HG02759 (cell line): Measurements from ENCODE around the gene DEGS2.
"Not testable (repeated sequence)": the region's sequence is repeated elsewhere in the genome, so short reads cannot be mapped to it uniquely, and the experiment has no call there.

Experiments
- ATAC-seq: cut with Tn5 transposase; IDR thresholded peaks from one replicate; pipeline ENCODE4 v1.9.1; 2021; ENCODE audit warnings: mild to moderate bottlenecking, moderate library complexity; ENCODE audit not compliant: unreplicated experiment

The DEGS2 gene

GRCh38 chr14:100180671-100181070, 21.2 kb upstream of the DEGS2 start:
- not testable (repeated sequence) for ATAC-seq

GRCh38 chr14:100178691-100179090, 19.2 kb upstream of the DEGS2 start:
- no peak for ATAC-seq

GRCh38 chr14:100176811-100177327, 17.4 kb upstream of the DEGS2 start:
- ATAC-seq = no peak

GRCh38 chr14:100173353-100173752, 13.9 kb upstream of the DEGS2 start:
- no peak for ATAC-seq

GRCh38 chr14:100172811-100173210, 13.4 kb upstream of the DEGS2 start:
- ATAC-seq = no peak

- ATAC-seq = no peak
Observed at GRCh38 chr14:100170880-100171279, 11.4 kb upstream of the DEGS2 start.

- ATAC-seq = no peak
Observed at GRCh38 chr14:100168506-100168905, 9.1 kb upstream of the DEGS2 start.

- ATAC-seq = no peak
Observed at GRCh38 chr14:100165831-100166440, 6.5 kb upstream of the DEGS2 start.

GRCh38 chr14:100165376-100165775, 5.9 kb upstream of the DEGS2 start:
- no peak for ATAC-seq

- ATAC-seq = no peak
Observed at GRCh38 chr14:100160534-100160916, 1.1 kb upstream of the DEGS2 start.

GRCh38 chr14:100159865-100160533, 554 bp upstream of the DEGS2 start:
- ATAC-seq = no peak

- ATAC-seq = no peak
Observed at GRCh38 chr14:100158566-100159093, 815 bp downstream of the DEGS2 start.

GRCh38 chr14:100157548-100158232, 1.8 kb downstream of the DEGS2 start:
- not testable (repeated sequence) for ATAC-seq

GRCh38 chr14:100156776-100157175, 2.7 kb downstream of the DEGS2 start:
- ATAC-seq = no peak

- ATAC-seq = no peak
Observed at GRCh38 chr14:100155756-100156616, 3.5 kb downstream of the DEGS2 start.

- ATAC-seq = no peak
Observed at GRCh38 chr14:100155049-100155621, 4.3 kb downstream of the DEGS2 start.

GRCh38 chr14:100153560-100153959, 5.9 kb downstream of the DEGS2 start:
- ATAC-seq = no peak

- ATAC-seq = no peak
Observed at GRCh38 chr14:100152091-100152490, 7.4 kb downstream of the DEGS2 start.

- no peak for ATAC-seq
Observed at GRCh38 chr14:100150932-100151587, 8.4 kb downstream of the DEGS2 start.
